ENCODE results near the gene OSM. TPM values are rescaled to one million over a fixed set of nuclear protein-coding genes. Genes with fewer than 3 reads are reported as not detected.

The OSM gene
- total RNA-seq, 1 donor from 2014 or later = not detected

GRCh38 chr22:30292069-30292970 lies 25.7 kb upstream of the OSM start:
- DNase-seq (ENCODE audit: low spot score in 2 of 2, unreplicated experiment in 2 of 2) = no peak
- H3K4me3 Mint-ChIP-seq = no peak overlapping the region
- H3K36me3 Mint-ChIP-seq = peaks cover 16% of the 10 kb centered on the region
- TF ChIP-seq CTCF (IDR thresholded peaks at IDR 0.05; ENCODE audit: unreplicated experiment) = no peak
- no peak overlapping the region for H3K27ac Mint-ChIP-seq
- H3K27me3 Mint-ChIP-seq (ENCODE audit: low read depth) = no peaks in the 10 kb centered on the region
- peaks cover 15% of the 10 kb centered on the region for H3K4me1 Mint-ChIP-seq
- no peaks in the 10 kb centered on the region for H3K9me3 Mint-ChIP-seq

GRCh38 chr22:30291058-30291892 lies 24.6 kb upstream of the OSM start:
- peaks cover 15% of the 10 kb centered on the region for H3K4me1 Mint-ChIP-seq
- H3K27ac Mint-ChIP-seq = no peak overlapping the region
- no peaks in the 10 kb centered on the region for H3K27me3 Mint-ChIP-seq (ENCODE audit: low read depth)
- peaks cover 16% of the 10 kb centered on the region for H3K36me3 Mint-ChIP-seq
- no peak for DNase-seq (ENCODE audit: low spot score in 2 of 2, unreplicated experiment in 2 of 2)
- H3K9me3 Mint-ChIP-seq = no peaks in the 10 kb centered on the region
- no peak for TF ChIP-seq CTCF (IDR thresholded peaks at IDR 0.05; ENCODE audit: unreplicated experiment)
- H3K4me3 Mint-ChIP-seq = no peak overlapping the region

GRCh38 chr22:30290342-30291057 lies 23.8 kb upstream of the OSM start:
- Mint-ChIP-seq H3K27ac (peak overlapping the region; percentile 82), H3K9me3 (no peaks in the 10 kb centered on the region), H3K36me3 (peaks cover 16% of the 10 kb centered on the region), H3K4me1 (peaks cover 15% of the 10 kb centered on the region), H3K27me3 (ENCODE audit: low read depth) (no peaks in the 10 kb centered on the region), H3K4me3 (peak overlapping the region; percentile 70)
- no peak for TF ChIP-seq CTCF (IDR thresholded peaks at IDR 0.05; ENCODE audit: unreplicated experiment)
- no peak for DNase-seq (ENCODE audit: low spot score in 2 of 2, unreplicated experiment in 2 of 2)

GRCh38 chr22:30289980-30290313 lies 23.3 kb upstream of the OSM start:
- H3K9me3 Mint-ChIP-seq = no peaks in the 10 kb centered on the region
- peaks cover 17% of the 10 kb centered on the region for H3K36me3 Mint-ChIP-seq
- H3K4me1 Mint-ChIP-seq = peaks cover 15% of the 10 kb centered on the region
- peak overlapping the region; percentile 70 for H3K4me3 Mint-ChIP-seq
- no peaks in the 10 kb centered on the region for H3K27me3 Mint-ChIP-seq (ENCODE audit: low read depth)
- no peak for TF ChIP-seq CTCF (IDR thresholded peaks at IDR 0.05; ENCODE audit: unreplicated experiment)
- H3K27ac Mint-ChIP-seq = peak overlapping the region; percentile 82
- DNase-seq (ENCODE audit: low spot score in 2 of 2, unreplicated experiment in 2 of 2) = no peak

GRCh38 chr22:30289141-30289979 lies 22.7 kb upstream of the OSM start, which contains the start of gene CASTOR1:
Gene CASTOR1, minus strand, starts transcription at chr22:30289505. Its CDS starts 8 bp downstream, at chr22:30289497.
- peak within 1 kb of the TSS; percentile 84 for H3K27ac Mint-ChIP-seq
- H3K4me3 Mint-ChIP-seq = peak within 1 kb of the TSS; percentile 70
- H3K27me3 Mint-ChIP-seq (ENCODE audit: low read depth) = no peaks in the 10 kb centered on the region
- DNase-seq (ENCODE audit: low spot score in 2 of 2, unreplicated experiment in 2 of 2) = peak; percentile 91 to 95
- no peak for TF ChIP-seq CTCF (IDR thresholded peaks at IDR 0.05; ENCODE audit: unreplicated experiment)
- peaks cover 15% of the 10 kb centered on the region for H3K4me1 Mint-ChIP-seq
- no peaks in the 10 kb centered on the region for H3K9me3 Mint-ChIP-seq
- H3K36me3 Mint-ChIP-seq = peaks cover 19% of the 10 kb centered on the region
